Left ventricle myocardium superior (tissue), 1 donor: Measurements from ENCODE around the gene ISYNA1. TPM values are rescaled to one million over a fixed set of nuclear protein-coding genes. Genes with fewer than 3 reads are reported as not detected.

Experiments used
- ATAC-seq: fragments of 200-7000 bp; cut with Tn5 transposase; one replicate; pipeline ENCODE4 v1.9.1; 2020; ENCODE audit warnings: mild to moderate bottlenecking, moderate library complexity
- DNase-seq: peaks from one replicate; pipeline ENCODE4 v3.0.0-alpha.2; 2020
- intact Hi-C: fragments of 100-400 bp; cut with micrococcal nuclease; formaldehyde crosslinking; loops from one replicate; pipeline ENCODE4 v1.11.0; 2022
- total RNA-seq: library from RNA; stranded (reverse); fragmentation: NEBNext Ultra II Directional; extraction: Animal tissue kit (Norgen Biotek cat#: 25700); gene quantifications from one replicate; pipeline ENCODE4 v1.2.1, GENCODE V29; 2021
- donor health status: DM: no; HTN: yes; CAD: no; lungs with severe emphysema.

Gene ISYNA1
- total RNA-seq, 1 donor from 2014 or later = 24.4 TPM

DNA sequence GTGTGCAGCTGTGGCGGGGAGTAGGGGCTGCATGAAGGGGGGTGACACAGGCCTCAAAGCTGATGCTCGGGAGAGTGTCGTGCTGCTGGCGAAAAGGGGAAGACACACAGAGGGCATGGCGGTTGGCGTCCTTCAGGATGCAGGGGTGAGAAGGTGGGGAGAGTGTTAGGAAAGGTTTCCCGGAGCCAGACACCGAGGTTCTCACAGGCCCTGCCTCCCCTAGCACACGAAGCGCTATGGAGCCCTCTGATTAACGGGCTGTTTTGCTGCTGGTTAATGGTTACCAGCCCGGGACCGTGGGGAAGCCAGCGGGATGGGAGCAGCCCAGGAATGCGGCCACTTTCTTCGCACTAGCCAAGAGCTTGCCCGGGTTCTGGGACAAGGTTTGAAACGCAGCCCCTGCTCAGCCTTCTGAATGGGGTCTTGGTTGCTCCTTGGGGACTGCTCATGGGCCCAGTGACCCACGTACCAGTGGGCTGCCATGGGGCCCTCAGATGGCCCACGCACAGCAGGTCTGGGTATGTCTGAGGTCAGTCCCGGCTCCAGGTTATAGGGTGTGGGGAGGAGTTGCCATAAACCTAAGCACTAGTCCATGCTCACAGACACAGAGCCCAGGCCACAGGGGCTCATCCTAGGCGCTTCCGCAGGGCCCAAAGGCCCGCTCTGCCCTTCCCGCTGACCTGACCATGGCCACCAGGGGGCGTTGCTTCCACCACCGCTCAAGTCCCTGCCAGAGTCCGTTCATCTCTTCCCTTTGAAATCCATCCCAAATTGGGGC lies 31.3 kb upstream of the ISYNA1 start:
- intact Hi-C loops = loop anchor here (10.0 kb wide), 1 partner anchor 46 kb away; no protein-coding TSS in a partner anchor
- ATAC-seq (peak; percentile 33), DNase-seq (peak; percentile 84)

DNA sequence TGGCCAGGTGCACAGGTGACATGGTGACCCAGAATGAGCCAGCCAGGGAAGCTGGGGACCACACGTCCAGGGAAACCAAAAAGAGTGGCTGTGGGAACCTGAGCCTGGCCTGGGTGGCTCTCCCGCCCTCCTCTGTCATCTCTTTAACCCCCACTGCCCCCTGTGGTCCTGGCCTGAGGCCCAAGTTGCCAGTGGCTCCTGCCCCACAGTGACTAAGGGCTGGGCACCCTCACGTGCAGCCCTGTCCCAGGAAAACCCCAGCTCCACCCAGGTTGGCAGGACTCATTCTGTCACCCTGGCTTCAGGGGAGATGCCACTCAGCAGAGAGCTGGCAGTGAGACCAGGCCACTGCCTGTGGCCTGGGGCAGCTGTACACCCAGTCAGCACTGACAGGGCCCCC lies 30.6 kb upstream of the ISYNA1 start:
- intact Hi-C loops = loop anchor here (10.0 kb wide), 1 partner anchor 46 kb away; no protein-coding TSS in a partner anchor
- DNase-seq = peak; percentile 56
- peak; percentile 32 for ATAC-seq

DNA sequence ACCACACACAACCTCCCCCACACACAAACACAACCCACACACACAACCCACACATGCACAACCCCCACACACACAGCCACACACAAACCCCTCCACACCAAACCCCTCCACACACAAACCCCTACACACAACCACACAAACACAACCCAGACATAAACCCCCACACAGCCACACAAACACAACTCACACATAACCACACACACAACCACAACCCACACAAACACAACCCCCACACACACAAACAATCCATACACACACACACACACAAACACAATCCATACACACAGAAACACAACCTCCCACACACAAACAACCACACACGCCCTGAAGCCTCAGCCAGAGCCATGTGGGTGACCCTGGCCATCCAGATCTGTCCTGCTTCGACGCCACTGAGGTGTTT lies 30.0 kb upstream of the ISYNA1 start:
- ATAC-seq = no peak
- no peak for DNase-seq
- intact Hi-C loops = loop anchor here (10.0 kb wide), 1 partner anchor 47 kb away; no protein-coding TSS in a partner anchor

GRCh38 chr19:18466354-18466753 lies 28.4 kb upstream of the ISYNA1 start:
- no peak for ATAC-seq
- intact Hi-C loops = loop anchor here (10.0 kb wide), 1 partner anchor 48 kb away; no protein-coding TSS in a partner anchor
- no peak for DNase-seq

DNA sequence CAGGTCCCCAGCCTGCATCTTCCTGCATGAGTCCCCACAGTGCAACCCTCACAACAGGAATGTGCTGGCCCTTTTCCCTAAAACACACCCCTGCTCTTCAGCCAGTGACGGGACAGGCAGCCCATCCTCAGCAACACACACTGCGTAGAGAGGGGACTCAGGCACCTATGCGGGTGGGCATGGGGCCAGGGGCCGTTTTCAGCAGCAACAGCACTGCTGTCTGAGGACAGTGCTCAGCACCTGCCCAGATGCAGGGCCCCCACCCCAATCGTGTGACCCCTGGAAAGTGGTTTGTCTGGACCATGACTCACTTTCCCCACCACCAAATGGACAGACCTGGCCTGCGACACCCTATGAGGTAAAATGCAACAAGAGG lies 28.0 kb upstream of the ISYNA1 start:
- DNase-seq (no peak), ATAC-seq (no peak)
- intact Hi-C loops = loop anchor here (10.0 kb wide), 1 partner anchor 49 kb away; no protein-coding TSS in a partner anchor

DNA sequence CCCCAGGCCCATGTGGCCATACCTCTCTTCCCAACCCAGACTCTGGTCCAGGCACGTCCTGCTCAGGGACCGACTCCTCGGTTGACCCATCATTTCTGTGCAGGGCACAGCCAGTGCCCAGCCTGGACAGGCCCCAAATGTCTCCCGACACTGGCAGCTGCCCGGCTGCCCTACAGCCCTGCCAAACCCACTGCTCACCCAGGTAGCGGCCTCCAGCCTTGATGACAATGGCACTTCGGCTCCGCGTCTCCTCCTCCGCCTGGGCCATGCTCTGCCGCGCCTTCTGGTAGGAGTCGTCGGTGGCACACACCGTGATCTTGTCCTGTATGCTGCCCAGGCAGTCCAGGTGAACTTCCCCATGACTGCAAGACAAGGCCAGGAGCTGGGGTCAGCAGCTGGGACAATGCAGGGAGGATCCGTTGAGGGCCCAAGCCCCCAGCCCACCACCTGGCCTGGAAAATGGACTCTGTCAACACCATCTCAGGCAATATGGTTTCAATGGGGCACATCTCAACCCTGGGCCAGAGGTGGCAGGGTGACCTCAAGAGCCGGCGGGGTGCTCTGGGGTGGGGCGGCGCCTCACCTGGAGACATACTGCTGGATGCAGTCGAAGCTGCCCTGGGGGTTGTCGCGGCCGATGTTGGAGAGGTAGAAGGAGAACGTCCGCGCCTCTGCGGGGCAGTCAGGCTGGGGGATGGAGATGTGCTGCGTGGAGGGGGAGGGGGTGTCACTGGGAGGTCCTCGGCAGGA lies 27.5 kb upstream of the ISYNA1 start:
- DNase-seq (no peak), ATAC-seq (no peak)
- intact Hi-C loops = loop anchor here (10.0 kb wide), 1 partner anchor 49 kb away; no protein-coding TSS in a partner anchor

GRCh38 chr19:18464646-18465045 lies 26.7 kb upstream of the ISYNA1 start:
- ATAC-seq (peak; percentile 67), DNase-seq (peak; percentile 84)
- intact Hi-C loops = loop anchor here (10.0 kb wide), 1 partner anchor 50 kb away; no protein-coding TSS in a partner anchor

DNA sequence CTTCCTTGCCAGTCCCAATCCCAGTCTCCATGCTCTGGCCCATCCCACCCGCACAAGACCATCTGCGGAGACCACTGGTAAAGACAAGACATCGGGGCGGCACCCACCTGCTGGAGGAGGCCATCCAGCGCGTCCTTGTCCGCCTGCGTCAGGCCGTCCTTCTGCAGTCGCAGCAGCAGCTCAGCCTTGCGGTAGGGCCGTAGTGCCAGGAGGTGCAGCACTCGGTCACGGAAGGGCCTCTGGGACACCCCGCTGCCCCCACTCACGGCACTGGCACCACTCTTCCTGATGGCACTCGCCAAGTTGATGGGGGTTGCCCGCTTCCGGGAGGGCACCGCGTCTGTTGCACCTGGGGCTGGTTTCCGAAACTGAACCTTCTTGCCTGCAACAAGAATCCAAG lies 23.5 kb upstream of the ISYNA1 start:
- intact Hi-C loops = loop anchor here (10.0 kb wide), 1 partner anchor 53 kb away; no protein-coding TSS in a partner anchor
- peak; percentile 42 for DNase-seq

DNA sequence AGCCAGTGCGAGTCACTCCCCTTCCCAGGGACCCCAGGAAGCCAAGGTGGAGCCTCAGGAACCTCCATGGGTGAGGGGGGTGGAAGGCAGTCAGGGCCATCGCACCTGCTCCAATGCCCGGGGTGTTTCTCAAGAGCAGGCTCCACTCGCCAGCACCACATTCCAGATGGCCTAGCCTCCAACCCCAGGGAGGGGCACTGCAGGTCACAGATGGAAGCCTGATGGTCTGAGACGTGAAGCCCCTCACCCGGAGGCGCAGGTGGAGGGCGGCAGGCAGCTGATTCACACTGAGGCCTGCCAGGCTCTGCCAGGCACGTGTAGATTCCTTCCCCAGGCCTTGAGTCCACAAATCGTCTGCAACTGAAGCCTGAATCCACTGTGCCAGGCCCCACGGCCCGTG lies 23.0 kb upstream of the ISYNA1 start:
- intact Hi-C loops = loop anchor here (10.0 kb wide), 1 partner anchor 54 kb away; no protein-coding TSS in a partner anchor
- ATAC-seq = no peak

More for the DNA sequence above, 23.5 kb upstream of the ISYNA1 start:
- ATAC-seq = no peak

DNA sequence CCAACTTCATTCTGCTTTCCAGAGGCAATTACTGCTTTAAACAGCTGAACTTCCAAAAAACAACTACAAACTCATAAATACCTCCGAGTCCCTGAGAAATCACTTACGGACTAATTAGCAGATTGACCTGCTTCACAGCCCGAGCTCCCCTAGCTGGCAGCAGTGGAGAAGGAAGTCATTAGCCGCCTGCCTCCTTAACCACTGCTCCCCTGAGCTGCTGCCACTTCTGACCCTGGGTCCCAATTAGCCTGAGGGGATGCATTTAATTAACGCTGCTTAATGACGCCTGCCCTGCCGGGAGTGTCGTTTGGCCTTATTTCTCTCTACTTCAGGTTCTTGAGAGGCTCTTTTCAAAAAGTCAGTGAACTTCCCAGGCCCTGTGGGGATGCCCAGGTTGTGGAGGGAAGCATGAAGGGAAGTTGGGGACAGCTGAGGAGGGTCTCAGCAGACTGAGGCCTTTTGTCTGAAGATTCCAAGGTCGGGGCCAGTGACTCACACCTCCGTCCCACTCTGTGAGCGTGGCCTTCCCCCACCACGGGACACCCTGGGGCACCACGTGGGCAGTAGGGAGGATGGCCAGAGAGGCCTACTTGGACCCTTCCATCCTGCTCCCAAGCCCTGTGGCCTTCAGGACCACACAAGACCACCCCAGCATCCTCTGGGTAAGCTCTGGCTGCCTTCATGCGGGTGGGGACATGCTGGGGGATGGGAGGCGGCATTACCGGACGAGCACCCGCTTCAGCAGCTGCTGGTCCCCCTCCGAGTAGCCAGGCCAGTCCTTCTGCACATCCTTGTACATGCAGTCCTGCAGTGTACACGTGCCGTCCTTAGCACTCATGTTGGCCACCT lies 19.8 kb upstream of the ISYNA1 start:
- no peak for ATAC-seq
- DNase-seq = no peak
- intact Hi-C loops = no loop called here

More for the DNA sequence above, 23.0 kb upstream of the ISYNA1 start:
- peak; percentile 32 for DNase-seq

DNA sequence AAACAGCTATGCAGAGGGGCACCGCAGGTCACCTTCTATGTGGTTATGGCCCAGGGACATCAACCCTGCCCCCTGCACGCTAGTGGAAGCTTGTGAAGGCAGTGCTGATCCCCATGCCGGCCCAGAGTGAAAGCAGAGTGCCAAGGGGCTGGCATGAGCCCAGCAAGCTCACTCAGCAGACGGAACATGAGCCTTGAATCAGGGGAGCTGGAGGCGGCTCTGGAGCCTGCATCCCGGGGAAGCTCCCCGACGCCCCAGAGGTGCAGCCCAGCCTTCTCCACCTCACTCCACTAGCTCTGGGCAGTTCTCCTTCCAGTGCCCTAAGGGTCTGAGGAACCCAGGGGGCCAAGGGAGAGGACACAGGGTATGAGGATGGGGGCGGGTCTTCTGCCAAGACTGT lies 19.0 kb upstream of the ISYNA1 start:
- DNase-seq = peak; percentile 86
- peak; percentile 50 for ATAC-seq
- intact Hi-C loops = no loop called here

- no peak for DNase-seq
- ATAC-seq = no peak
- intact Hi-C loops = no loop called here
These were observed 18.3 kb upstream of the ISYNA1 start for GRCh38 chr19:18456279-18456678.

DNA sequence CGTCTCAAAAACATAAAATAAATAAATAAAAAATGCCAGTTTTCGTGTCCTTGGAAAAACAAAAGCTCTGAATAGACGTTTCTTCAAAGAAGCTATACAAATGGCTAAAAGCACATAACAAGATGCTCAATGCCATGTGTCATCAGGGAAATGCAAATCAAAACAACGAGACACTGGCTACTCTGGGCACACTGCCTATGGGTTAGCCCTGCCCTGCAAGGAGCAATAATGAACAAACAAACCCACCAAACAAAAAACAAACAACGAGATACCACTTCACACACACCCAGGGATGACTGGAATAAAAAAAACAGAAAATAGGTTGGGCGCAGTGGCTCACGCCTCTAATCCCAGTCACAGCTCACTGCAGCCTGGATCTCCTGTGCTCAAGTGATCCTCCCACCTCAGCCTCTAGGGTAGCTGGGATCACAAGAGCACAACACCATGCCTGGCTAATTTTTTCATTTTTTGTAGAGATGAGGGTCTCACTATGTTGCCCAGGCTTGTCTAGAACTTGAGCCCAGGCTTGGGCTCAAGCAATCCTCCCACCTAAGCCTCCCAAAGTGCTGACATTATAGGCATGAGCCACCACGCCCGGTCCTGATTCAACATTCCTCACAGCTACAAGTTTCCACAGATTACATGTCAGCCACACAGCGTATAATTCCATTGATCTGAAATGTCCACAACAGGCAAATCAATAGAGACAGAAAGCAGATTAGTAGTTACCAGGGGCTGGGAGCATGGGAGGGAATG lies 15.5 kb upstream of the ISYNA1 start:
- DNase-seq (no peak), ATAC-seq (no peak)
- intact Hi-C loops = no loop called here

GRCh38 chr19:18452386-18452785 lies 14.5 kb upstream of the ISYNA1 start:
- intact Hi-C loops = no loop called here
- no peak for ATAC-seq
- no peak for DNase-seq

- DNase-seq = peak; percentile 93
- peak; percentile 87 for ATAC-seq
- intact Hi-C loops = no loop called here
These were observed 13.3 kb upstream of the ISYNA1 start for GRCh38 chr19:18450931-18451836.

DNA sequence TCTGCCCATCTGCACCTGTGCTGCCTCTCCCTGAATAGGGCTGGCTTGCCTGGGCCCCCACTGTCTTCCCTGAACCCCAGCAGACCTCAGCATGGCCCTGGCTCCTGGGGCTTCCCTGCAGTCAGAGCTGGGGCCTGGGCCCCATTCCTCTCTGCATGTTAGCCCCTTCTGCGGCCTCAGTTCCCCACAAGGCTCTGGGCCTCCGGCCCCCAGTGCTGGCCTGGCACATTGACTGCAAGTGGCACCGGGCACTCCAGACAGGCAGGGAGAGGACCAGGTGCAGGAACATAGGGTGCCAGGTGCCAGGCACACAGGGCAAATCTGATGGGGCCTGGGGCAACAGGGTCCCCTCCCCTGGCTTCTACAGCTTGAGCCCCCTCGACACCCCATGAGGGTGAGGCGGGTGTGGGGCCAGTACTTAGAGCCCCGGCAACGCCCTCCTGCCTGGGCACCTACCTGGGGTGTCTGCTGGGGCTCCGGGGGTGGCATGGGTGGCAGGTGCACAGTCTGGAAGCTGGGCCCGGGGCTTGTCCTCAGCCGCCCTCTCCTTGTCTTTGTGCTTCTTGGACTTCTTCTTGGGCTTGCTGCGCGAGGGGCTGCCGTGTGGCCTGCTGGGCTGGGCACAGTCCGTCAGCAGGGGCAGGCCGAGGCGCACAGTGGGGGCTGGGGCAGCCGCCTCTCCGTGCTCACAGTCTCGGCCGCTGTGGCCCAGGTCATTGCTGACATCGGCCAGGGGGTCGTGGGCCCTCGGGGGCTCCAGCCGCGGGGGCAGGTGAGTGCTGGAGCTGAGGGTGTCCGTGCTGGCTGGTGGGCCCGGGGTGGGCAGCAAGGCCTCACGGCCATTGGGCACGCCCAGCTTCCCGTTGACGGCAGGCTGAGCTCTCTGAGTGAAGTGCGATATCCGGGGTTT lies 12.3 kb upstream of the ISYNA1 start:
- DNase-seq (no peak), ATAC-seq (peak; percentile 3)
- intact Hi-C loops = no loop called here
